GM10266 (cell line): ENCODE results near the gene WNT6.

Experiments
- DNase-seq: peaks from one replicate; pipeline ENCODE4 v3.0.0; 2012; ENCODE audit errors: extremely low spot score
- TF ChIP-seq, protein P1 (sequence below): IDR thresholded peaks from 2 replicates; pipeline ENCODE4 v1.5.1; 2012; ENCODE audit warnings: mild to moderate bottlenecking, low read depth; ENCODE audit not compliant: control insufficient read depth, insufficient read depth; ENCODE audit errors: missing control alignments

WNT6 gene

DNA sequence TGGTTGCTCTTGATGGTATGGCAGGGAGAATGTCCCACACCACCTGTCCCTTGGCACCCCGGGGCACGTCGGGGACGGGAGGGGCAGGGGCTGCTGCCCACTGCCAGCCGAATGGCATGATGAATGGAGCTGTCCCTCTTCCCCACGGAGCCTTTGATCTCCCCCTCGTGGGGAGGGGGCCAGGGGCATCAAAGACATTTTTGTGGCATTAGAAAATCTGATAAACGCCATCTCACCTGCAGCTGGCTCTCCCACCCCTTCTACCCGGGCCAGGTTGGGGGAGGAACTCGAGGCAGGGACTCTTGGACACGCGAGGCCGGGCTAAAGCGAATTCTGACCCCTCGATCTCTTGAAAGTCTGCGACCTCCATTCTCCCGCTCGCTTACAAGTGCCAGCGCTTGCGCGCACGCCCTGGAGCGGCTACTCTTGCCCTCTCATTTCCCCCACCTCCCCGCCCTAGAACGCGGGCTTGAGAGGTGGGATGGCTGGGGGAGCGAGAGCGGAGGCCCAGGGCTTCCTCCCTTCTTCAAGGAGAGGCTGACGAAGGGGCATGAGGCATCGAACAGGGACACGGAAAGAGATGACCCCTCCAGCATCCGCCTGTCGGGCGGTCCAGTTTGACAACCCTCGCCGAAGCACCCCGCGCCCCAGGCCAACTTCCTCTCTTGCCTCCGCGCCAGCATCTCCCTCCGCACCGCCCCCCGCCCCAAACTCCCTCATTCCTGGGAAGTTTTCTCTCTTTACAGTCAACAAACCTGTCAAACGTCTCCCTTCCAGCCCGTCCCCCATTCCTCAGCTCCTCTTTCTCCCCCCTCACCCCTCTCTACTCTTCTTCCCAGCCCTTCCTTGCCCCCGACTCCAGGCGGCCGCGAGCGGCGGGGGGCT lies 692 bp upstream of the WNT6 start:
- TF ChIP-seq, protein P1, sequence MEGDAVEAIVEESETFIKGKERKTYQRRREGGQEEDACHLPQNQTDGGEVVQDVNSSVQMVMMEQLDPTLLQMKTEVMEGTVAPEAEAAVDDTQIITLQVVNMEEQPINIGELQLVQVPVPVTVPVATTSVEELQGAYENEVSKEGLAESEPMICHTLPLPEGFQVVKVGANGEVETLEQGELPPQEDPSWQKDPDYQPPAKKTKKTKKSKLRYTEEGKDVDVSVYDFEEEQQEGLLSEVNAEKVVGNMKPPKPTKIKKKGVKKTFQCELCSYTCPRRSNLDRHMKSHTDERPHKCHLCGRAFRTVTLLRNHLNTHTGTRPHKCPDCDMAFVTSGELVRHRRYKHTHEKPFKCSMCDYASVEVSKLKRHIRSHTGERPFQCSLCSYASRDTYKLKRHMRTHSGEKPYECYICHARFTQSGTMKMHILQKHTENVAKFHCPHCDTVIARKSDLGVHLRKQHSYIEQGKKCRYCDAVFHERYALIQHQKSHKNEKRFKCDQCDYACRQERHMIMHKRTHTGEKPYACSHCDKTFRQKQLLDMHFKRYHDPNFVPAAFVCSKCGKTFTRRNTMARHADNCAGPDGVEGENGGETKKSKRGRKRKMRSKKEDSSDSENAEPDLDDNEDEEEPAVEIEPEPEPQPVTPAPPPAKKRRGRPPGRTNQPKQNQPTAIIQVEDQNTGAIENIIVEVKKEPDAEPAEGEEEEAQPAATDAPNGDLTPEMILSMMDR = no peak
- DNase-seq = no peak

DNA sequence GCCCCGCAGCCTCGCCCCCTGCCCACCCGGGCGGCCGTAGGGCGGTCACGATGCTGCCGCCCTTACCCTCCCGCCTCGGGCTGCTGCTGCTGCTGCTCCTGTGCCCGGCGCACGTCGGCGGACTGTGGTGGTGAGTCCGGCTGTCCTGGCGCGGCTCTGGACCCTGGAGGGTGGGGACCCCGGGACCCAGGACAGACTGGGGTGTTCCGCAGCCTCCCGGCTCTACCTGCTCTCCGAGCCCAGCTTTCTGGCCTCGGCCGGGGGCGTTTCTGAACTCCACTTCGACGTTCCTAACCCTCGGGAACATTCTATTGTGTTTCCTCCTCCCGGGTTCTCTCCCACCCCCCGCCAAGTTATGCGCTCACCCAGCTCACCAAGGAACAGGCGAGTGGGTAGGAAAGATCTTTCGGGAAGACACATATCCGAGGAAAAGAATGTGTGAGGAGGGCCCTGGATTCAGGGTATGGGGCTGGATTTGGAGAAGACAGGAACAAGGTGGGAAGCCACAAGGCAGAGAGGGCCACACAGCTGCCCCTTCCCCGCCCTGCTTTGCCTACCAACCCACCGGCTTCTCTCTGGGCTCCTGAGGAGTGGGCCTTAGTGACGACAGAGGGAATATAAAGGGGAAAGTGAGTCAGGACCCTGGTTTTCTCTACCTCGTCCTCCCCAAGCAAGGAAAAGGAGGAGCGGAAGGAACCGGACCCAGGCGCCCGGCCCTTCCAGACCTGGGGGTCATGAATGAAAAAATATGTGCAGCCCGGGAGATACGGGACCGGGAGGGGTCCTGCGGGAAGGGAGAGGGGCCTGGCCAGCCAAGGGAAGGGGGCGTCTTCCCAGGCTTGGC lies 605 bp downstream of the WNT6 start:
- TF ChIP-seq, protein P1 = no peak
- no peak for DNase-seq

DNA sequence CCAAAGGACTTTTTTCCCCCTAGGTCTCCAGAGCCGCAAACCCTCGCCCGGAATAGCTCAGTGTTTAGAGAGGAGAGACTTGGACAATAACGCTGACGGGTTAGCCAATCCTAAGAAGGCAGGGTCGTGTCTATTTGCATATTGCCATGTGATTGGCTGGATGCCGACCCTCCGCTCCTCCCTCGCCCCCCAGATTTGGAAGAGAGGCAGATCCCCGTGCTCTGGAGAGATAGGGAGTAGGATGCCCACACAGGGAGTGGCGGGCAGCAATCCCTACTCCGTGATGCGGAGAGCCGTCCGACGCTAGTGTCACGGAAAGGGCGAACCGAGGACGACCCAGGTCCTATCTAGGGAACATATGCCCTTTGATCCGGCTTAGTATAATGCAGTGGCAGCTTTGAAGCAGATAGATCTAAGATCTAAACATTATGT lies 1.4 kb downstream of the WNT6 start:
- TF ChIP-seq, protein P1 = no peak
- DNase-seq = no peak

DNA sequence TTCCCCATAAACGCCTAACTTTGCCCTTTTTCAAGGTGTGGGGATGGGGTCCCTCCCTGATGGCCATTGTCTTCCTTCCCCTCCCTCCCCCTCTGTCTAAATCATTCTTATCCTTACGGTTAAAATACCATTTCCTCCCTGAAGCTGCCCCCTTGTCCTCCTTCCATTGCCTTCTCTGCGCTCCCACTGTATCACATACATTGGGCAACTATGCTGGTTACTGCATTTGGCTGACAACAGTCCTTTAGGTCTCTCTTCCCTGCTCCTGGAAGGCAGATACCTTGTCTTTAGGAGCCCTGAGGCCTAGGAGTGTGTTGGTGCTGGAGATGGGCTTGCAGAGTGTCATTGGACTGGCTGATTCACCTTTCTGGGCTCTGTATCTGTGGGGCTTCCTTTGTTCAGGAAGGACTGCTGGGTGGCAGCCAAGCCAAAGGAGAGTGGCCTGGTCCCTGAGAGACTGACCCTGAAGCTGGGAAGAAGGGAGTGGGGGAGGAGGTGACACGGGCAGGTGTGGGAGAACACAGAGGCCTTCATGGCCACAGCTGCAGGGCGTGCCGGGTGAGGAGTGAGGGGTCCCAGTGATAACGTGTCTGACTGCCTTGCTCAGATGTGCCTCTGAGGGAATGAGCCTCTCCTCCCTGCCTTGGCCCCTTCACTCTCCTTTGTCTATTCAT lies 2.2 kb downstream of the WNT6 start:
- TF ChIP-seq, protein P1 = no peak

DNA sequence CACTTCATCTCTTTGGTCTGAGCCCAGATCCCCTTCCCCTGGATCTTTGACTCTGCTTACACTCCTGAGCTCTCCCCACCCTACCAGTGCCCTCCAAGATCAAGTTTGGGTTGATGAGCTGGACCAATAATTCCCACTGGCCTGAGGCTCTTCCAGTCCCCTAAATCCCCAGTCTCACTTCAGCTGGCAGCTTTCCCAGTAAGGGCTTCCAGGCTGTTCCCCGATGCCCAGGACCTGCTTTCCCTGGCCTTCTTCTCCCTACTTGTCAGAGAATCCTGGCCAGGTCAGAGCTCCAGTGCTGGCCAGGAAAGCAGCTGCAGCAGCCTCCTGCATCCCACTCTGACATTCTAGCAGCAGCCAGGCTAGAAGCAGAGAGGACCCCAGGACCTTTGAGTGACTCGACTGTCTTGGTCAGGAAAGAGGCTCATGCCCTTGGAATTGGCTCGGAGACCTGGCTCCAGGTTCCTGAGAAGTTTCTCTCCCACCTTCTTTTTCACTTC lies 3.5 kb downstream of the WNT6 start:
- DNase-seq = no peak
- TF ChIP-seq, protein P1 = no peak

More for the DNA sequence above, 2.2 kb downstream of the WNT6 start:
- DNase-seq = no peak

DNA sequence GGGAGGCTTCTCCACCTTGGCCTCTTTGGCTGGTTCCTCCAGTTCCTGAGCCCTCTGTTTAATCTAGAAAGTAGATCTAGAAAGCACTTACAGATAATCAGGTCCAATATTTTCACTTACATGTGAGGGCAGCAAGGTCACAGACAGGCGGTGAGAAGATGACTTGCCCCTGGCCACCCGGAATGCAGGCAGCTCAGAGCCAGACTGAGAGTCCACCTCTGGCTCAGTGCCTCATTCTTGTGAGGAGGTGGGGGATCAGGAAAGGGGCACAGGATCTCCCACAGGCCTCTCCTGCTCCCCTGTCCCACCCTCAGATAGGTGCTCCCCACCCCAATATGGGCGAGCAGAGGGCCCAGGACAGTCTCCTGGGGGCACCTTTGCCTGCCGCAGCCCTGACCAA lies 5.8 kb downstream of the WNT6 start:
- no peak for DNase-seq
- TF ChIP-seq, protein P1 = no peak

DNA sequence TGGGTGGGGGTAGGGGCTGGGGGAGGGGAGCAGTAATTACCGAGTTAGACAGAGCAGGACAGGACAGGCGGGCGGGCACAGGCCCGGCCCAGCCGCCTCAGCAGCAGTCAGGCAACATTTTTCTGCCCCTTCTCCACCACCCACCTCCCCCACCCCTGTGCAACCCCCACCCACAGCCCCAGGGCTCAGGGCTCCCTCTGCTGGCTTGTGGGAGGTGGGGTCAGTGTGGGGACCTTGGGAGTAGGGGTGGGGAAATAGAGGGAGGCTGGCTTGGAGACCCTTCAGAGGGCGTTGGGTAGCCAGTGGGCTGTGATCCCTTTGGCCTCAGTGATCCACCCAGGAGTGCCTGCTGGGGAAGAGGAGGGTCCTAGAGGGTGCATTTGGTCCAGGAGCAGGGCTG lies 6.4 kb downstream of the WNT6 start:
- no peak for DNase-seq
- TF ChIP-seq, protein P1 = no peak
